NCI-H510A (cell line): Measurements from ENCODE around the gene TUBA1B.
"Not testable (repeated sequence)": the region's sequence is repeated elsewhere in the genome, so short reads cannot be mapped to it uniquely, and the experiment has no call there.

Experiments used
- DNase-seq: peaks from one replicate; lab custom pipeline; 2025; lab: John Stamatoyannopoulos, UW

TUBA1B gene

DNA sequence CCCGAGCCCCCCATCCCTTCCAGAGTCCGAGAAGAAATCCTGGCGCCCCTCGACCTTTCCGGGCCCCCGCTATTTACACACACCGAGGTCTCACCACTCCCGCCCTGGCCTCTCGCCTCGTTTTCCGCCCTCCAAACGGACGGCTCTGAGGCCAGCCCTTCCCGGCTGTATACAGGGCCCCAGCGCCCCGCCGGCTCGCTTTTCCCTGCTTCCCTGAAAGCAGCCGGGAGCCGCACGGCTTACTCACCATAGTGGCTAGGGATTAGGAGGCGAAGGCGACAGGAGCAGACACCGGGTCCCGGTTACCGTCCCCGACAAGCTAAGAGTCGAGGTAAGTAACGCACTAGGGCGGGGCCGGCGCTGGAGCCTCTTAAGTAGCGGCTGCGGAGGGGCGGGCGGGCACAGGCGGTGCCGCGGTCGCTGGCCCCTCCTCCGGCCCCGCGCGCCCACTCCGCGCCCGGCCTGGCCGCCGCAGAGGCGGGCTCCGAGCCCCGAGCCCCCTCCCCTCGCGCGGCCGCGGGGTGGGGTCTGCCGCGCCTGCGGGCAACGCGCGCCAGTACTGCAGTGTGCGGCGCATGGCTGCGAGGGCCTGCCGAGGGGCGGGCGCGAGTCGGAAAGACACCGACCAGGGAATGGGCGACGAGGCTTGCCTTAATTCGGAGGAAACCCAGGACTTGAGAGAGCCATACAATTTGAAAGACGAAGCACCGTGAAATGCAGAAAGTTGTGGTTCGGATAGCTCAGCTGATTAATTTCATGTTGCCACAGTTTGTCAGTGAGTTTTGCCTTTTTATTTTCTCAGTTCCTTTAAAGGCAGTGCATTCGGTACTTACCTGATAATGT lies at the start of gene TUBA1B:
TSS of gene TUBA1B (minus strand) at position 345 of the 843 bp plus-strand sequence. CDS start at position 250, 95 bp downstream.
- peak; percentile 81 for DNase-seq

DNA sequence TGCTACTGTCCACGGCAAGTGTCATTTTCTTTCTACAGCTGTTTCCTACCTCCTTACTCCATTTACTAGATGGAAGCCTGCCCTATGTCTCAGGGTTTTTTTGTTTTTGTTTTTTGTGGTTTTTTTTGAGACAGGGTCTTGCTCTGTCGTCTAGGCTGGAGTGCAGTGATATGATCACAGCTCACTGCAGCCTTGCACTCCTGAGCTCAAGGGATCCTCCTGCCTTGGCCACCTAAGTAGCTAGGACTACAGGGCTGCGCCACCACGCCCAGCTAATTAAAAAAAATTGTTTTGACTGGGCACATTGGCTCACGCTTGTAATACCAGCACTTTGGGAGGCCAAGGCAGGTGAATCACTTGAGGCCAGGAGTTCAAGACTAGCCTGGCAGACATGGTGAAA lies 43.0 kb upstream of the TUBA1B start:
- DNase-seq, result no peak

DNA sequence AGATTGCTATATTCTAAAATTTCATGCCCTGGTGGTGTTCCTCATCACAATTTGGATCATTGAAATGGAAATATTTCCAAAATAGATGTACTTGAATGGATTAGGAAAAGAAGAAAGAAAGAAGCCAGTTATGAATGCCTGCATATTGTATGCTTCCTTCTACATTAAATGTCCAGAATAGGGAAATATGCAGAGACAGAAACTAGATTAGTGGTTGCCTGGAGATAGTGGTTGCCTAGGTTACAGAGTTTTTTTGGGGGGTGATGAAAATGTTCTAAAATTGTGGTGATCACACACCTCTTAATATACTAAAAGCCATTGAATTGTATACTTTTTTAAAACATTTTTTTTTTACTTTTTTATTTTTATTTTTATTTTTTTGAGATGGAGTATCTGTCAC lies 39.7 kb upstream of the TUBA1B start:
- no peak for DNase-seq

DNA sequence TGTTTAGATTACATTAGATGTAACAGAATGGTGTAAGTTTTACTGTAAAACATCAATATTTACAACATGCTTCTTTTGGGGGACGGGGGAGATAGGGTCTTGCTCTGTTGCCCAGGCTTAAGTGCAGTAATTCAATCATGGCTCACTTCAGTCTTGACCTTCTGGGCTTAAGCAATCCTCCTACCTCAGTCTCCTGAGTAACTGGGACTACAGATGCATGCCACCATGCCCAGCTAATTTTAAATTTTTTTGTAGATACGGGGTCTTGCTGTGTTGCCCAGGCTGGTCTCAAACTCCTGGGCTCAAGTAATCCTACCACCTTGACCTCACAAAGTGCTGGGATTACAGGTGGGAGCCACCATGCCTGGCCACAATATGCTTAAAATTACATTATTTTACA lies 33.9 kb upstream of the TUBA1B start:
- DNase-seq, result no peak

DNA sequence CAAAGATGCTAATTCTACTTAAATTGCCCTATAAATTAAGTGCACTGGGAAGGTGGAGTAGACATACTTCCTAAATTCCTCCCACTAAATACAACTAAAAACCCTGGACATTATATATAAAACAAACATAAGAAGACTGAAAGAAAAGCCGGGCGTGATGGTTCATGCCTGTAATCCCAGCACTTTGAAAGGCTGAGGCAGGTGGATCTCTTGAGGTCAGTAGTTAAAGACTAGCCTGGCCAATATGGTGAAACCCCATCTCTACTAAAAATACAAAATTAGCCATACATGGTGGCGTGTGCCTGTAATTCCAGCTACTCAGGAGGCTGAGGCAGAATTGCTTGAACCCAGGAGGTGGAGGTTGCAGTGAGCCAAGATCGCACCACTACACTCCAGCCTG lies 30.7 kb upstream of the TUBA1B start:
- DNase-seq, result not testable (repeated sequence)

DNA sequence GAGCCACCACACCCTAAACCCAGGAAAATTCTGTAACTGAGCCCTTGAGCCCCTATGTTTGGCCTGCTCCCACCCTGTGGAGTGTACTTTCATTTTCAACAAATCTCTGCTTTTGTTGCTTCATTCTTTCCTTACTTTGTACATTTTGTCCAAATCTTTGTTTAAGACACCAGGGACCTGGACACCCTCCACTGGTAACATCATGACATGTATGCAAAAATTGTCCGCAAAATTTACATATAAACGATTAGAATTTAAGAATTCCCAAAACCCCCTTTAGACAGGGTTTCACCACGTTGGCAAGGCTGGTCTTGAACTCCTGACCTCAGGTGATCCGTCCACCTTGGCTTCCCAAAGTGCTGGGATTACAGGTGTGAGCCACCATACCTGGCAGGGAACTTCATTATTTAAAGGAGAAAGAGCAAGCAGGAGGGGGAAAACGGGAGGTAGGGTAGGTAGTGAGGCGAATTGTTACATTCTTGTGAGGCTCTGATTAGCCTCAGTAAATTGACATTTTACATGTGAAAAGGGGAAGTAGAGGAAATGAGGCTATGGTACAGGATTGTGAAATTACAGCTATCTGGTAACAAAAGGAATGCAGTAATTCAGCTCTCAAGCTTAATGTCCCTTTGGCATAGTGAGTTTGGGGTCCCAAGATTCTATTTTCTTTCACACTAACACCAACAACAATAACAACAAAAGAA lies 30.0 kb upstream of the TUBA1B start:
- no peak for DNase-seq

DNA sequence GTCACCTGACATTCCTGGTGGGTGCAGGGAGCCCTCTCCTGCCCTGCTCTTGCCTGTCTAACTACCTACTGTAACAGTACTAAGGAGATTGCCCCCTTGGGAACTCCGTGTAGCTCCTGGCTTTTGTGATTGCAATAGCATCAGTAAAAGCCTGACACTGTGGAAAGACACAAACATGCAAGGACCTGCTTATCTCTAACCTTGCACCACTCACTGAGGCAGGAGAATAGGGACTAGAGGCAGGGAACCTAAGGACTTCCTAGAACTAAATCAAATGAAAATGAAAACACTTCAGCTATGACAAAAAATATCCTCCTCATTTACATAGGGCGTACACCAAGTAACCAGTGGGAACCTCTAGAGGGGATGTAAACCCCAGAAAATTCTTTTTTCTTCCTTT lies 29.2 kb upstream of the TUBA1B start:
- no peak for DNase-seq

DNA sequence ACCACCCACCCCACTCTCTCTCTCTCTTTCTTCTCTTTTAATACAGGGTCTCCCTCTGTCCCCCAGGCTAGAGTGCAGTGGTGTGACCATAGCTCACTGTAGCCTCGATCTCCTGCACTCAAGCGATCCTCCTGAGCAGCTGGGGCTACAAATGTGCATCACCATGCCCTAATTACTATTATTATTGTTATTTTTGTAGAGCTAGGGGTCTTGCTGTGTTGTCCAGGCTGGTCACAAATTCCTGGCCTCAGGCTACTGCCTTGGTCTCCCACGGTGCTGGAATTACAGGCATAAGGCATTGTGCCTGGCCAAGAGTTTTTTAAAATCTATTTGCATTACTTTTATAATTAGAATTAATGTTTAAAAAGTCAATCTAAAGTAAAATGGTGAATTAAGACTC lies 23.0 kb upstream of the TUBA1B start:
- no peak for DNase-seq

DNA sequence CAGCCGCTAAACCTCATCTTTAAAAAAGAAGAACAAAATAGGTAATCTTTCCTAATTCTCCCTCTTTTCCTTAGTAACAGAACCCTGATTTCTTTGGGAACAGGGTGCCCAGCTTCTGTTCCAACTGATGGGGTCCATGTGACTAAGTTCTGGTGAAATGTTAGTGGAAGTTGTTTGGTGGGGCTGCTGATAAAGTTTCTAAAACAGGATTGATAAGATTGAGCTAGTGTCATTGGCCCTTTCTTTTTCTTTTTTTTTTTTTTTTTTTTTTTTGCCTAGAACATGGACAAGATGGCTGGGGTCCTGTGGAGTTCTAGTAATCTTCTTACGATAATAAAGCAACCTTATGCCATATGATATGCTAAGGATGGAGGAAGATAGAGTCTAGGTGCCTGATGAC lies 16.2 kb upstream of the TUBA1B start:
- DNase-seq, result no peak

DNA sequence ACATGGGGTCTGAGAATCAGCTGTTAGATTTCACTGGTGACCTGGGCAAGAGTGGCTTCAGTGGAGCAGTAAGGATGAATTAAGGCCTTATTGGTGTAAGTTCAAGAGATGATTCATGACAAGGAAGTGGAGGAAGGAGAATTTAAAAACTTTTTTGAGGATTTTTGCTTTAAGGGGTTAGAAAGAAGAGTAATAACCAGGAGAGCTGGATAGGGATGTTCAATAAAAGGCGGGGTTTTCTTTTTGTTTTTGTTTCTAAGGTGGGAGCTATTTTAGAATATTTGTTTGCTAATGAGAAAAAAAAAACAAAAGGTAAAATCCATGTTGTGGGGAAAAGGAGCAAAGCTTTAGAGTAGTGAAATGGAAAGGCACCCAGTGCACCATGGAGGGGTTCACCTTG lies 15.2 kb upstream of the TUBA1B start:
- DNase-seq, result no peak

DNA sequence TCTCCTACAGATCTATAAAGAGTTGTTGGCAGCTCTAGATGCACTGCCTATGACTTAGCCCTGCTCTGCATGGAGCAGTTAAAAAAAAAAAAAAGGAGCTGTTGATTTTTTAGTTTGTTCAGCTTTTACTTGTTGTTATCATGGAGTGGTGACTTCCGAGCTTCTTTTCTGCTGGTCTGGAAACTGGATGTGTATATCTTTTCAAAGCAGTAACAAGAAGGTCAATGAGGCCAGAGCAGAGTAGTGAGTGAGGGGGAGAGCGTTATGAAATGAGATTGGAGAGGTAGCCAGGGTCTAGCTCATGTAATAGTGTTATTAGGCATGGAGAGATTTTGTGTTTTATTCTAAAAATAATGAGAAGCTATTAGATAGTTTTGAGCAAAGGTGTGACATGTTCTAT lies 13.2 kb upstream of the TUBA1B start:
- DNase-seq, result no peak

DNA sequence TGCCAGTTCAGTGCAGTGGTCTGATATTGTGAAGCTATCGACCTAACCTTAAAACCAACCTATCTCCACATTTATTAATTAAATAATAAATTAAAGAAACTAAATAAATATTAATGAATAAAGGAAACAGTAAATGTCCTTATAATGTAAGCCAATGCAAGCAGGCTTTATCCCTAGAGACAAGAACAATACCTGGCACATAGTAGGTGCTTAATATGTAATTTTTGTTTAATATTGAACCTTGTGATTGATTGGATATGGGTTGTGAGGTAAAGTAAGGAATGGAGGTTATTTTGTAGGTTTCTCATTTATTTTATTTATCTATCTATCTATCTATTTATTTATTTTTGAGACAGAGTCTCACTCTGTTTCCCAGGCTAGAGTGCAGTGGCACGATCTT lies 7.8 kb upstream of the TUBA1B start:
- DNase-seq, result no peak

DNA sequence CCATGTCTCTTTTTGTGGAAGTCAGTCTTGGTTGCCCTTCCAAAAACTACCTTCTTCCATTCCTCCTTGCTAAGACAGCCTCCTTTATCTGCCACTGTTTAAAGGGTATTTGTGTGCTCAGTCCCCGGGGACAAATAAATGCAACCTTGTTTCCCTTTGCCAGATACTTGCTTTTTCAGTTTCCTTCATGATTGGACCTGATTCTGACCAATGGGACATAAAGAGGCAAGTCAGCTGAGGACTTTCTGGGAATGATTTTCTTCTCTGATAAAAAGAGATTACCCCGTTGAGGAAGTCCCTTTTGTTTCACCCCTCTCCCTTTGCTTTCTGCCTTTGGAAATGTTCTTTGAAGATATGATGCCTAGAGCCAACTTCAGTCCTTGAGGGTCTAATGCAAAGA lies 7.4 kb upstream of the TUBA1B start:
- no peak for DNase-seq

DNA sequence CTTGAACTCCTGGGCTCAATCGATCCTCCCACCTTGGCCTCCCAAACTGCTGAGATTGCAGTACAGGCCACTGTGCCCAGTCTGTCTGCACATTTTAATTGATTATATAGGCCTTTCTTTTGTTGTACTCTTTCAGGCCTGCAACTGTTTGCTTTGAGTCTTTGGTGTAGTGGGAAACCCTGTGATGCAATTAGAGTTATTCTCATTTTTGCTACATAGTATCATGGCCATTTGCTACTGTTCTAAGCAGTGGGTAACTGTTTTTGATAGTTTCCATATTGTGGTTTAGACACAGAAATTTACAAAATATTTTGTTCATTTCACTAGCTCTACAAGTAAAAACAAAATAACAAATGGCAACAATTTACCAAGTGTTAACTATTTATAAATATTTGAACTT lies 6.3 kb upstream of the TUBA1B start:
- DNase-seq, result no peak

DNA sequence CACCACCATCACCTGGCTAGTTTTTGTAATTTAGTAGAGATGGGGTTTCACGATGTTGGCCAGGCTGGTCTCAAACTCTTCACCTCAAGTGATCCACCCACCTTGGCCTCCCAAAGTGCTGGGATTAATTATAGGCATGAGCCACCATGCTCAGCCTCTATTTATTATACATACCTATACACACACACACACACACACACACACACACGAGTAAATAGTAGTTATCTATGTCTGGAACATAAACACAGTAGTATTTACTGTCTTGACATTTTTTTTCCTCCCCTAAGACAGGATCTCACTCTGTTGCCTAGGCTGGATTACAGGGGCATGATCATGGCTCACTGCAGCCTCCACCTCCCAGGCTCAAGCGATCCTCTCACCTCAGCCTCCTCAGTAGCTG lies 5.8 kb upstream of the TUBA1B start:
- not testable (repeated sequence) for DNase-seq

DNA sequence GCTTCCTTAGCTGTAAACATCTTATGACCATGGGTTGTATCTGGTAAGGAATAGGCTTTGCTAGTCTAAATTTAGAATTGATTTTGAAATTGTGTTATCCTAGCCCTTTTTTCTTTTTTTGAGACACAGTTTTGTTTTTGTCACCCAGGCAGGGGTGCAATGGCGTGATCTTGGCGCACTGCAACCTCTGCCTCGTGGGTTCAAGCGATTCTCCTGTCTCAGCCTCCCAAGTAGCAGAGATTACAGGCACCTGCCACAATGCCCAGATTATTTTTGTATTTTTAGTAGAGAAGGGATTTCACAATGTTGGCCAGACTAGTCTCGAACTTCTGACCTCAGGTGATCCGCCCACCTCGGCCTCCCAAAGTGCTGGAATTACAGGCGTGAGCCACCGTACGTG lies 2.4 kb upstream of the TUBA1B start:
- no peak for DNase-seq

DNA sequence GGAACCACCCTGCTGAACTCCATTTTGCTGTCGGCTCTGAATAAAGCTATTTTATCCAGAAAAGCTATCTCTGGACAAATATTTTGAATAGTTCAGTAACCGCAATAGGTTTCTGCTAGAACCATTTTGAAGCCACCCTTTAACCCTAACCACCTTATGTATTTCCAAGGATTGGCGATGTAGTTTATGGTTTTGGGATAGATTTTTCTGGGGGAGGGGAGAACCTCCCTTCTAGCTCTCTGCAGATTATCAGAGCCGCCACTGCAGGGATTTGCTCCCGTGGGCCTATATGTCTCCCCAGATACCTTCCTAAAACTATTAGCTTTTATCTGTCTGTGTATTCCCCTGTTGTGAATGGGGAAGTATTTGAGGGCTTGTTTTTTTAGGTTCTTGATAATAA lies 1.8 kb upstream of the TUBA1B start:
- DNase-seq, result no peak

DNA sequence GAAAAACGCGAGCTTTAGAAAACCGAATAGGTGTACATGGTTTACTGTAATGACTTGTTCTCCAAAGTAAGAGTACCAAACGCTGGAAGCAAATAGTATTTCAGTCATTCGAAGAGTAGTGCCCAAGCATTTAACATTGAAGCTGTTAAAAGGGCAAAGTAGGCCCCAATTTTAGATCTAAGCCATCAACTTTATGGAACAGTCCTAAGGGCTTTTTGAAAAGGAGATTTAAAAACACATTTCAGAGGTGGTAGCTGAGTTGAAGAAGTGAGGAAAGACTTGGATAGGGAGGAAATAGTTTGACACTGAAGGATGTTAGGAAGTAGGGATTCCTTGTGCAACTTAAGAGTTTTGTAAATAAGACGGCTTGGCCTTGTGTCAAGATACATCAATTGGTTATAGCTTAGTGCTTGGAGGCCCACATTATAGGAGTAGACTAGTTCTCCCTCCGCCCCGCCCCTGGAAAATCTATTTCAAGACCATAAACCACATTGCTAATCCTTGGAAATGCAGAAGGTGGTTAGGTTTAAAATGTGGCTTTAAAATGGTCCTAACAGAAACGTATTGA lies 783 bp upstream of the TUBA1B start:
- no peak for DNase-seq

DNA sequence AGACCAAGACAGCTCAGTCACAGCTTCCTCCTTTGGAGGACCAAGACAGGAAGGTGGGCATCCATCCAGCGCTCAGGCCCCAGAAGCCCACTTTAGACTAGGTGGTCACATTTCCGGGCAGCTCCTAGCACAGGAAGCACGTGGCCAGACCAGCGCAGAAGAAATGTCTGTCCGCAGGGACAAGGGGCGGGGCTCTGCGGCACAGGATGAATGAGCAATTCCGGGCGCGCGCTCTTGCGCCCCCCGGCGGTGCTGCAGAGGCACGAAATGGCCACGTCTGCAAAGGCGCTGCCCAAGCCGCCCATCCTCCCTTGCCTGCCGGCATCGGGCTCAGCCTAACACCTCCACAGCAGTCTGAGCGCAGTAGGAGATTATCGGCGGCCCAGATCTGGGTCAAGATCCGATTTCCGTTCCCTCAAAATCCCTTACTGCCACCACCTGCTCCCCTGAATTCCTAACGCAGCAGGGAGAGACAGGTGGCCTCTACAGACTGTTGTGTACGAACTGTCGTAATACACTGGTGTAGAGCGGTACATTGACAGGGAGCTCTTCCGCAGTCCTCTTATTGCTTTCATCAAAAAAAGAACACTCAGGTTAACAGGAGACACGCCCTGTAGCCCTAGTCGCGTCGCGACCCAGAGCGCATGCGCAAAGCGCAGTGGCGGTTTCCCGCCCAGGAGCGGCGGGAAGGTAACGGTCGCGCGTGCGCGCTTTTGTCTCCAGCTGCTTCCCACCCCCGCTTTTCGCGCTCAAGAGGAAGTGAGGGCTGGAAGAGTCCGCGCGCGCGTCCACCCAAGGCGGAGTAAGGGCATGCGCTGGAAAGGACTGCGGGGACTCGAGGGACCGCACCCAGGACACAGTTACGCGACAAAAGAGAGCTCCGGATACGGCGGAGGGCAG lies 794 bp downstream of the TUBA1B start:
- DNase-seq, result peak; percentile 89

DNA sequence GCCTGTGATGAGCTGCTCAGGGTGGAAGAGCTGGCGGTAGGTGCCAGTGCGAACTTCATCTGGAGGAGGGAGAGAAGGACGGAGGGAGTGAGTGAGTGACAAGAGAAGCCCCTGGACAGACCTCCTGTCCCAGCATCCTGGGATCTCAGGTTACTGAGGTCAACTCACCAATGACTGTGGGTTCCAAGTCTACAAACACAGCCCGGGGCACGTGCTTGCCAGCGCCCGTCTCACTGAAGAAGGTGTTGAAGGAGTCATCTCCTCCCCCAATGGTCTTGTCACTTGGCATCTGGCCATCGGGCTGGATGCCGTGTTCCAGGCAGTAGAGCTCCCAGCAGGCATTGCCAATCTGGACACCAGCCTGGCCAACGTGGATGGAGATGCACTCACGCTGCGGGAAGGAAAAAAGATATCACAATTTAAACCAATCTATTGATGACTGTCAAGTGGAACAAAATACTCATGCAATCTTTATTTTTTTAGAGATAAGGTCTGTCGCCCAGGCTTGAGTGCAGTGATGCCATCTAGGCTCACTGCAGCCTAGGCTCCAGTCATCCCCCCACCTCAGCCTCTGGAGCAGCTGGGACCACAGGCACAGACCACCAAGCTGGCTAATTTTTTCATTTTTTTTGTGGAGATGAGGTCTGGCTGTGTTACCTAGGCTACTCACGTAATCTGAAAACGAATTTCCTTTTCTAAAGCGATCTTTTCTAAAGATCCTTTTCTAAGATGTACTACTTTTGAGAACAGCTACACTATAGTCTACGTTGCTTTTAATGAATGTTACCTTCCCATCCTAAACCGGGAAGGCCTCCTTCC lies 1.7 kb downstream of the TUBA1B start:
- DNase-seq, result no peak

DNA sequence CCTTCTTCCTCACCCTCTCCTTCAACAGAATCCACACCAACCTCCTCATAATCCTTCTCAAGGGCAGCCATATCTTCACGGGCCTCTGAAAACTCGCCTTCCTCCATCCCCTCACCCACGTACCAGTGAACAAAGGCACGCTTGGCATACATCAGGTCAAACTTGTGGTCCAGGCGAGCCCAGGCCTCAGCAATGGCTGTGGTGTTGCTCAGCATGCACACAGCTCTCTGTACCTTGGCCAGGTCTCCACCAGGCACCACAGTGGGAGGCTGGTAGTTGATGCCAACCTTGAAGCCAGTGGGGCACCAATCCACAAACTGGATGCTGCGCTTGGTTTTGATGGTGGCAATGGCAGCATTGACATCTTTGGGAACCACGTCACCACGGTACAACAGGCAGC lies 3.2 kb downstream of the TUBA1B start:
- DNase-seq, result not testable (repeated sequence)
